OCI-LY7 (cell line): ENCODE results near the gene MET.

Experiments used
- EZH2phosphoT487 ChIP-seq: fragments of 200-600 bp; sonication (generic); IDR thresholded peaks from 2 replicates; pipeline ENCODE4 v1.6.1; 2018; ENCODE audit warnings: low read depth, borderline replicate concordance, mild to moderate bottlenecking, mixed run types, antibody characterized with exemption, low read length, moderate library complexity, mixed read lengths
- TF ChIP-seq, protein P1 (sequence below): fragments of 200-600 bp; sonication (generic); conservative IDR thresholded peaks from 2 replicates; pipeline ENCODE4 v1.5.1; 2014; ENCODE audit warnings: mild to moderate bottlenecking, antibody characterized with exemption, low read length, moderate library complexity, mixed read lengths

GRCh38 chr7:116790025-116790424 is 118.0 kb downstream of the MET start:
- TF ChIP-seq, protein P1, sequence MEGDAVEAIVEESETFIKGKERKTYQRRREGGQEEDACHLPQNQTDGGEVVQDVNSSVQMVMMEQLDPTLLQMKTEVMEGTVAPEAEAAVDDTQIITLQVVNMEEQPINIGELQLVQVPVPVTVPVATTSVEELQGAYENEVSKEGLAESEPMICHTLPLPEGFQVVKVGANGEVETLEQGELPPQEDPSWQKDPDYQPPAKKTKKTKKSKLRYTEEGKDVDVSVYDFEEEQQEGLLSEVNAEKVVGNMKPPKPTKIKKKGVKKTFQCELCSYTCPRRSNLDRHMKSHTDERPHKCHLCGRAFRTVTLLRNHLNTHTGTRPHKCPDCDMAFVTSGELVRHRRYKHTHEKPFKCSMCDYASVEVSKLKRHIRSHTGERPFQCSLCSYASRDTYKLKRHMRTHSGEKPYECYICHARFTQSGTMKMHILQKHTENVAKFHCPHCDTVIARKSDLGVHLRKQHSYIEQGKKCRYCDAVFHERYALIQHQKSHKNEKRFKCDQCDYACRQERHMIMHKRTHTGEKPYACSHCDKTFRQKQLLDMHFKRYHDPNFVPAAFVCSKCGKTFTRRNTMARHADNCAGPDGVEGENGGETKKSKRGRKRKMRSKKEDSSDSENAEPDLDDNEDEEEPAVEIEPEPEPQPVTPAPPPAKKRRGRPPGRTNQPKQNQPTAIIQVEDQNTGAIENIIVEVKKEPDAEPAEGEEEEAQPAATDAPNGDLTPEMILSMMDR = no peak
- no peak for TF ChIP-seq EZH2phosphoT487
